GM12801 (cell line): ENCODE data around the gene GGCX.

Experiments
- CTCF ChIP-seq: IDR thresholded peaks from one replicate; pipeline ENCODE4 v1.5.1; 2011; ENCODE audit warnings: control low read depth; ENCODE audit not compliant: insufficient read length; ENCODE audit errors: extremely low read depth

GGCX gene

GRCh38 chr2:85601771-85602475 lies 40.6 kb upstream of the GGCX start:
- TF ChIP-seq CTCF: no peak

- TF ChIP-seq CTCF: no peak
These were observed 39.9 kb upstream of the GGCX start for GRCh38 chr2:85600951-85601770.

- TF ChIP-seq CTCF: no peak
These were observed 38.9 kb upstream of the GGCX start for GRCh38 chr2:85600235-85600575.

- TF ChIP-seq CTCF: no peak
These were observed 38.4 kb upstream of the GGCX start for GRCh38 chr2:85599468-85600234.

GRCh38 chr2:85598594-85599340 lies 37.5 kb upstream of the GGCX start:
- no peak for TF ChIP-seq CTCF

- TF ChIP-seq CTCF: no peak
These were observed 35.9 kb upstream of the GGCX start for GRCh38 chr2:85597241-85597640.

- TF ChIP-seq CTCF: no peak
These were observed 35.3 kb upstream of the GGCX start for GRCh38 chr2:85596486-85597143.
